HepG2 (cell line): ENCODE measurements around the gene OR6A2. TPM values are rescaled to one million over a fixed set of nuclear protein-coding genes. Genes with fewer than 3 reads are reported as not detected.

Experiments
- ATAC-seq: fragments of 200-7000 bp; cut with Tn5 transposase; 3 replicates; pipeline ENCODE4 v1.9.1; 2020; ENCODE audit warnings: mild to moderate bottlenecking, moderate library complexity
- BruUV-seq: library from RNA; stranded (reverse); fragments of 400-500 nt; replicated peaks from 2 replicates; lab custom pipeline; 2021; lab: Mats Ljungman, UMichigan
- CTCF ChIA-PET: fragments of 300-600 bp; formaldehyde crosslinking; extraction: SDS; loops from one replicate; lab custom pipeline; 2021; ENCODE audit warnings: low total read pairs, inconsistent platforms, low intra/inter-chr PET ratio; lab: Yijun Ruan, JAX
- POLR2A ChIA-PET: fragments of 350-600 bp; sonication (Branson Sonifier 250); formaldehyde crosslinking; loops from one replicate; lab custom pipeline; 2020; ENCODE audit warnings: antibody characterized with exemption, inconsistent platforms; lab: Yijun Ruan, JAX
- DNase-seq: peaks from one replicate; pipeline ENCODE4 v3.0.0-alpha.2; 2015; ENCODE audit warnings: low spot score
- FAIRE-seq: peaks from 3 replicates; lab custom pipeline; 2011; peaks lifted over from hg19 to GRCh38; lab: Jason Lieb, UNC
- H2AFZ ChIP-seq: one replicate; pipeline ENCODE4 v1.6.1; 2011; ENCODE audit warnings: low read length, inconsistent platforms
- H3K27ac ChIP-seq: fragments of 300-600 bp; 3 replicates; pipeline ENCODE4 v1.8.0; 2011; ENCODE audit warnings: mixed run types, mild to moderate bottlenecking, mixed read lengths, low read length, inconsistent platforms; ENCODE audit not compliant: insufficient read depth; ENCODE audit errors: extremely low read length
- H3K27me3 ChIP-seq, 2 experiments: fragments of 200-600 bp in 1 of 2; 2 replicates in 1 of 2; 3 replicates in 1 of 2; pipeline versions ENCODE4 v1.6.0 to v1.8.0; 2011; ENCODE audit warnings: low read length in 2 of 2, mild to moderate bottlenecking in 2 of 2, moderate library complexity in 2 of 2, inconsistent platforms in 1 of 2; ENCODE audit not compliant: insufficient read depth in 2 of 2, control insufficient read depth in 1 of 2
- H3K36me3 ChIP-seq, 2 experiments: fragments of 200-600 bp in 1 of 2; replicated peaks in 1 of 2; 2 replicates in 1 of 2; 3 replicates in 1 of 2; pipeline versions ENCODE4 v1.5.1 to v1.8.0; 2011; ENCODE audit warnings: low read length in 2 of 2, inconsistent platforms in 1 of 2; ENCODE audit not compliant: insufficient read depth in 2 of 2, control insufficient read depth in 1 of 2
- H3K4me1 ChIP-seq: 2 replicates; pipeline ENCODE4 v1.5.1; 2012; ENCODE audit warnings: low read length, inconsistent platforms; ENCODE audit not compliant: insufficient read depth
- H3K4me2 ChIP-seq: 2 replicates; pipeline ENCODE4 v1.6.0; 2011; ENCODE audit warnings: low read depth, low read length, inconsistent platforms
- H3K4me3 ChIP-seq, 3 experiments: fragments of 200-600 bp in 1 of 3; sonication (generic), shearing (Covaris generic) in 1 of 3; replicated peaks in 1 of 3; 2 replicates each; pipeline ENCODE4 v1.5.1; 2011 to 2016; ENCODE audit warnings: low read length in 3 of 3, inconsistent platforms in 2 of 3, low read depth in 2 of 3, mild to moderate bottlenecking in 2 of 3, control low read depth in 1 of 3, mixed read lengths in 1 of 3; ENCODE audit not compliant: insufficient read depth in 1 of 3
- H3K79me2 ChIP-seq: one replicate; pipeline ENCODE4 v1.6.1; 2011; ENCODE audit warnings: low read length, inconsistent platforms; ENCODE audit not compliant: insufficient read depth
- H3K9ac ChIP-seq: 2 replicates; pipeline ENCODE4 v1.6.0; 2011; ENCODE audit warnings: mild to moderate bottlenecking, low read depth, low read length, inconsistent platforms; ENCODE audit not compliant: insufficient read depth
- H3K9me3 ChIP-seq: 2 replicates; pipeline ENCODE4 v1.5.1; 2012; ENCODE audit warnings: mild to moderate bottlenecking, low read length
- H4K20me1 ChIP-seq: 2 replicates; pipeline ENCODE4 v1.6.0; 2011; ENCODE audit warnings: inconsistent platforms, mild to moderate bottlenecking, low read length, moderate library complexity; ENCODE audit not compliant: insufficient read depth
- NR2F2 ChIP-seq: IDR thresholded peaks from 2 replicates; pipeline ENCODE4 v1.6.1; 2012; ENCODE audit warnings: low read depth, inconsistent platforms, borderline replicate concordance
- ONECUT2 ChIP-seq: sonication (generic); formaldehyde crosslinking; IDR thresholded peaks from 2 replicates; pipeline ENCODE4 v1.4.0; 2020; ENCODE audit warnings: missing genetic modification reagents
- SMYD3 ChIP-seq: sonication (generic); formaldehyde crosslinking; IDR thresholded peaks from 2 replicates; pipeline ENCODE4 v1.8.1; 2023; ENCODE audit warnings: mild to moderate bottlenecking, missing genetic modification reagents
- SP5 ChIP-seq: IDR thresholded peaks from 2 replicates; pipeline ENCODE4 v1.6.1; 2016; ENCODE audit warnings: low read depth, borderline replicate concordance
- ZMAT3 ChIP-seq: sonication (generic); formaldehyde crosslinking; conservative IDR thresholded peaks from 2 replicates; pipeline ENCODE4 v1.7.0; 2021; ENCODE audit warnings: missing genetic modification reagents
- ZNF24 ChIP-seq: fragments of 450-650 bp; IDR thresholded peaks from 2 replicates; pipeline ENCODE4 v1.6.1; 2017; ENCODE audit warnings: antibody characterized with exemption, mild to moderate bottlenecking
- ZNF274 ChIP-seq: sonication (generic); formaldehyde crosslinking; IDR thresholded peaks from 2 replicates; pipeline ENCODE4 v1.5.1; 2020; ENCODE audit warnings: mild to moderate bottlenecking, missing genetic modification reagents
- ZNF629 ChIP-seq: sonication (generic); formaldehyde crosslinking; conservative IDR thresholded peaks from 2 replicates; pipeline ENCODE4 v1.5.0; 2020; ENCODE audit warnings: missing genetic modification reagents
- WGBS: methylation state at CpG from one replicate; pipeline ENCODE4 v1.1.6; 2017; ENCODE audit warnings: low lambda C conversion rate; 5-methylcytosine and 5-hydroxymethylcytosine counted together
- in situ Hi-C: cut with HindIII; loops from 2 replicates; pipeline ENCODE4 v1.10.0; 2017; ENCODE audit warnings: low pct_unique_long_range_greater_than_20kb; ENCODE audit not compliant: extremely low pct_ligation_motif_present
- intact Hi-C: fragments of 100-400 bp; cut with micrococcal nuclease; formaldehyde crosslinking; loops from one replicate; pipeline ENCODE4 v1.10.0; 2022; ENCODE audit not compliant: unreplicated experiment
- polyA plus RNA-seq, 8 experiments: library from polyadenylated mRNA; depleted of rRNA in 3 of 8; stranded (reverse) in 7 of 8; unstranded in 1 of 8; fragments of >200 nt; fragmentation: Illumina TruSeq in 4 of 8; extraction: Trizol in 4 of 8; gene quantifications; 2 replicates each; pipeline versions ENCODE4 v1.2.1 to v1.2.3, GENCODE V29; 2011 to 2016; ENCODE audit warnings: low read depth in 4 of 8, missing spikeins in 1 of 8, mixed read lengths in 1 of 8; ENCODE audit not compliant: insufficient read depth in 1 of 8
- total RNA-seq, 5 experiments: library from RNA; depleted of rRNA; stranded (reverse); fragments of >200 nt; fragmentation: Illumina TruSeq; extraction: Trizol; gene quantifications; 2 replicates each; pipeline ENCODE4 v1.2.3, GENCODE V29; 2016; ENCODE audit warnings: low read depth in 1 of 5
- TF ChIP-seq, protein P1 (sequence below): sonication (generic); formaldehyde crosslinking; IDR thresholded peaks from 2 replicates; pipeline ENCODE4 v1.5.1; 2020; ENCODE audit warnings: mild to moderate bottlenecking, moderate library complexity, missing genetic modification reagents
- TF ChIP-seq, protein P2 (sequence below): sonication (generic); formaldehyde crosslinking; IDR thresholded peaks from 2 replicates; pipeline ENCODE4 v1.8.0; 2022; ENCODE audit warnings: missing genetic modification reagents, low read depth, mild to moderate bottlenecking, borderline replicate concordance
- TF ChIP-seq, protein P3 (sequence below): sonication (generic); formaldehyde crosslinking; IDR thresholded peaks from 2 replicates; pipeline ENCODE4 v1.4.0; 2020; ENCODE audit warnings: missing genetic modification reagents, borderline replicate concordance
- TF ChIP-seq, protein P4 (sequence below): sonication (generic); formaldehyde crosslinking; IDR thresholded peaks from 2 replicates; pipeline ENCODE4 v1.4.0; 2020; ENCODE audit warnings: mild to moderate bottlenecking, missing genetic modification reagents
- TF ChIP-seq, protein P5 (sequence below): sonication (generic); formaldehyde crosslinking; conservative IDR thresholded peaks from 2 replicates; pipeline ENCODE4 v1.4.0; 2020; ENCODE audit warnings: missing genetic modification reagents

The OR6A2 gene
- total and polyA plus RNA-seq, 2 of the 13 experiments (the other 11 are each of a cell fraction or from before 2014, with no cell fraction given): not detected

DNA sequence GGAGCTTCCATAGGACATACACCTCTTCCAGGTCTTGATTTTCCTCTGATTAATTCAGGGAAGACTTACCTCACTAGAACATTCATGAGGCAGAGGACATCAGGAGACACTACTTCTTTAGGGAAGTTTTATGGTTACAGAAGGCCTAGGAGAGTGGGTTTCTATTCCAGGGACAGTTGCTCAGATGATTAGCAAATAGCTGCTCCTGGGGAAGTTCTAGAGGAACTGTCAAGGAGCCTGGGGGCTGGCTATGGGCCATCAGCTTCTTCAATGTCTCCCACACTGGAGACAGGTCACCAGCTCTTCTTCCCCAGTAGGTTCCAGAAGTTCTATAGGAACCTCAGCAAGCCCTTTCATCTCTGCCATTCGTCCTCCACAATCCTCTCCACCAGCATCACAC, 34.5 kb upstream of the OR6A2 start:
- no peak for FAIRE-seq
- no peak for TF ChIP-seq ZMAT3 (CRISPR knock-in tag)
- no peak for TF ChIP-seq ONECUT2 (CRISPR knock-in tag)
- TF ChIP-seq ZNF24: no peak
- TF ChIP-seq SMYD3 (CRISPR knock-in tag): no peak
- TF ChIP-seq, protein P1, sequence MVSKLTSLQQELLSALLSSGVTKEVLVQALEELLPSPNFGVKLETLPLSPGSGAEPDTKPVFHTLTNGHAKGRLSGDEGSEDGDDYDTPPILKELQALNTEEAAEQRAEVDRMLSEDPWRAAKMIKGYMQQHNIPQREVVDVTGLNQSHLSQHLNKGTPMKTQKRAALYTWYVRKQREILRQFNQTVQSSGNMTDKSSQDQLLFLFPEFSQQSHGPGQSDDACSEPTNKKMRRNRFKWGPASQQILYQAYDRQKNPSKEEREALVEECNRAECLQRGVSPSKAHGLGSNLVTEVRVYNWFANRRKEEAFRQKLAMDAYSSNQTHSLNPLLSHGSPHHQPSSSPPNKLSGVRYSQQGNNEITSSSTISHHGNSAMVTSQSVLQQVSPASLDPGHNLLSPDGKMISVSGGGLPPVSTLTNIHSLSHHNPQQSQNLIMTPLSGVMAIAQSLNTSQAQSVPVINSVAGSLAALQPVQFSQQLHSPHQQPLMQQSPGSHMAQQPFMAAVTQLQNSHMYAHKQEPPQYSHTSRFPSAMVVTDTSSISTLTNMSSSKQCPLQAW (CRISPR knock-in tag): no peak
- TF ChIP-seq ZNF274 (CRISPR knock-in tag): no peak
- TF ChIP-seq, protein P2, sequence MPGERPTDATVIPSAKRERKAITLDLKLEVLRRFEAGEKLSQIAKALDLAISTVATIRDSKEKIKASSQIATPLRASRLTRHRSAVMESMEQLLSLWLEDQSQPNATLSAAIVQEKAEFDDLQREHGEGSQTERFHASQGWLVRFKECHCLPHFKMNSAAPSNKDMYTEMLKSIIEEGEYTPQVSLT: no peak
- TF ChIP-seq SP5 (CRISPR knock-in tag): no peak
- TF ChIP-seq, protein P3, sequence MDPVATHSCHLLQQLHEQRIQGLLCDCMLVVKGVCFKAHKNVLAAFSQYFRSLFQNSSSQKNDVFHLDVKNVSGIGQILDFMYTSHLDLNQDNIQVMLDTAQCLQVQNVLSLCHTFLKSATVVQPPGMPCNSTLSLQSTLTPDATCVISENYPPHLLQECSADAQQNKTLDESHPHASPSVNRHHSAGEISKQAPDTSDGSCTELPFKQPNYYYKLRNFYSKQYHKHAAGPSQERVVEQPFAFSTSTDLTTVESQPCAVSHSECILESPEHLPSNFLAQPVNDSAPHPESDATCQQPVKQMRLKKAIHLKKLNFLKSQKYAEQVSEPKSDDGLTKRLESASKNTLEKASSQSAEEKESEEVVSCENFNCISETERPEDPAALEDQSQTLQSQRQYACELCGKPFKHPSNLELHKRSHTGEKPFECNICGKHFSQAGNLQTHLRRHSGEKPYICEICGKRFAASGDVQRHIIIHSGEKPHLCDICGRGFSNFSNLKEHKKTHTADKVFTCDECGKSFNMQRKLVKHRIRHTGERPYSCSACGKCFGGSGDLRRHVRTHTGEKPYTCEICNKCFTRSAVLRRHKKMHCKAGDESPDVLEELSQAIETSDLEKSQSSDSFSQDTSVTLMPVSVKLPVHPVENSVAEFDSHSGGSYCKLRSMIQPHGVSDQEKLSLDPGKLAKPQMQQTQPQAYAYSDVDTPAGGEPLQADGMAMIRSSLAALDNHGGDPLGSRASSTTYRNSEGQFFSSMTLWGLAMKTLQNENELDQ (CRISPR knock-in tag): no peak
- no peak for TF ChIP-seq NR2F2
- TF ChIP-seq, protein P4, sequence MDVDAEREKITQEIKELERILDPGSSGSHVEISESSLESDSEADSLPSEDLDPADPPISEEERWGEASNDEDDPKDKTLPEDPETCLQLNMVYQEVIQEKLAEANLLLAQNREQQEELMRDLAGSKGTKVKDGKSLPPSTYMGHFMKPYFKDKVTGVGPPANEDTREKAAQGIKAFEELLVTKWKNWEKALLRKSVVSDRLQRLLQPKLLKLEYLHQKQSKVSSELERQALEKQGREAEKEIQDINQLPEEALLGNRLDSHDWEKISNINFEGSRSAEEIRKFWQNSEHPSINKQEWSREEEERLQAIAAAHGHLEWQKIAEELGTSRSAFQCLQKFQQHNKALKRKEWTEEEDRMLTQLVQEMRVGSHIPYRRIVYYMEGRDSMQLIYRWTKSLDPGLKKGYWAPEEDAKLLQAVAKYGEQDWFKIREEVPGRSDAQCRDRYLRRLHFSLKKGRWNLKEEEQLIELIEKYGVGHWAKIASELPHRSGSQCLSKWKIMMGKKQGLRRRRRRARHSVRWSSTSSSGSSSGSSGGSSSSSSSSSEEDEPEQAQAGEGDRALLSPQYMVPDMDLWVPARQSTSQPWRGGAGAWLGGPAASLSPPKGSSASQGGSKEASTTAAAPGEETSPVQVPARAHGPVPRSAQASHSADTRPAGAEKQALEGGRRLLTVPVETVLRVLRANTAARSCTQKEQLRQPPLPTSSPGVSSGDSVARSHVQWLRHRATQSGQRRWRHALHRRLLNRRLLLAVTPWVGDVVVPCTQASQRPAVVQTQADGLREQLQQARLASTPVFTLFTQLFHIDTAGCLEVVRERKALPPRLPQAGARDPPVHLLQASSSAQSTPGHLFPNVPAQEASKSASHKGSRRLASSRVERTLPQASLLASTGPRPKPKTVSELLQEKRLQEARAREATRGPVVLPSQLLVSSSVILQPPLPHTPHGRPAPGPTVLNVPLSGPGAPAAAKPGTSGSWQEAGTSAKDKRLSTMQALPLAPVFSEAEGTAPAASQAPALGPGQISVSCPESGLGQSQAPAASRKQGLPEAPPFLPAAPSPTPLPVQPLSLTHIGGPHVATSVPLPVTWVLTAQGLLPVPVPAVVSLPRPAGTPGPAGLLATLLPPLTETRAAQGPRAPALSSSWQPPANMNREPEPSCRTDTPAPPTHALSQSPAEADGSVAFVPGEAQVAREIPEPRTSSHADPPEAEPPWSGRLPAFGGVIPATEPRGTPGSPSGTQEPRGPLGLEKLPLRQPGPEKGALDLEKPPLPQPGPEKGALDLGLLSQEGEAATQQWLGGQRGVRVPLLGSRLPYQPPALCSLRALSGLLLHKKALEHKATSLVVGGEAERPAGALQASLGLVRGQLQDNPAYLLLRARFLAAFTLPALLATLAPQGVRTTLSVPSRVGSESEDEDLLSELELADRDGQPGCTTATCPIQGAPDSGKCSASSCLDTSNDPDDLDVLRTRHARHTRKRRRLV (CRISPR knock-in tag): no peak
- no peak for TF ChIP-seq ZNF629 (CRISPR knock-in tag)
- TF ChIP-seq, protein P5, sequence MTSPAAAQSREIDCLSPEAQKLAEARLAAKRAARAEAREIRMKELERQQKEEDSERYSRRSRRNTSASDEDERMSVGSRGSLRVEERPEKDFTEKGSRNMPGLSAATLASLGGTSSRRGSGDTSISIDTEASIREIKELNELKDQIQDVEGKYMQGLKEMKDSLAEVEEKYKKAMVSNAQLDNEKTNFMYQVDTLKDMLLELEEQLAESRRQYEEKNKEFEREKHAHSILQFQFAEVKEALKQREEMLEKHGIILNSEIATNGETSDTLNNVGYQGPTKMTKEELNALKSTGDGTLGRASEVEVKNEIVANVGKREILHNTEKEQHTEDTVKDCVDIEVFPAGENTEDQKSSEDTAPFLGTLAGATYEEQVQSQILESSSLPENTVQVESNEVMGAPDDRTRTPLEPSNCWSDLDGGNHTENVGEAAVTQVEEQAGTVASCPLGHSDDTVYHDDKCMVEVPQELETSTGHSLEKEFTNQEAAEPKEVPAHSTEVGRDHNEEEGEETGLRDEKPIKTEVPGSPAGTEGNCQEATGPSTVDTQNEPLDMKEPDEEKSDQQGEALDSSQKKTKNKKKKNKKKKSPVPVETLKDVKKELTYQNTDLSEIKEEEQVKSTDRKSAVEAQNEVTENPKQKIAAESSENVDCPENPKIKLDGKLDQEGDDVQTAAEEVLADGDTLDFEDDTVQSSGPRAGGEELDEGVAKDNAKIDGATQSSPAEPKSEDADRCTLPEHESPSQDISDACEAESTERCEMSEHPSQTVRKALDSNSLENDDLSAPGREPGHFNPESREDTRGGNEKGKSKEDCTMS (CRISPR knock-in tag): no peak

More for the DNA sequence above, 34.5 kb upstream of the OR6A2 start:
- H3K27ac ChIP-seq: no peak overlapping the region
- POLR2A ChIA-PET: no interaction called here
- no peaks in the 10 kb centered on the region for H3K9me3 ChIP-seq
- in situ Hi-C loops (no loop called here), intact Hi-C loops (no loop called here)
- ATAC-seq: no peak
- CTCF ChIA-PET: no interaction called here
- no TSS peak for BruUV-seq
- no peak overlapping the region for H2AFZ ChIP-seq
- DNase-seq: no peak
- H3K4me3 ChIP-seq: no peak overlapping the region
- 0% methylated on average over 1 of the region's 1 CpG for WGBS
- no peaks in the 10 kb centered on the region; a peak in 1 of 5 replicates for H3K27me3 ChIP-seq
- no peaks in the 10 kb centered on the region for H3K79me2 ChIP-seq
- no peaks in the 10 kb centered on the region for H3K4me1 ChIP-seq
- H3K9ac ChIP-seq: no peak overlapping the region
- H3K4me2 ChIP-seq: no peak overlapping the region
- H4K20me1 ChIP-seq: no peaks in the 10 kb centered on the region
- H3K36me3 ChIP-seq: no peaks in the 10 kb centered on the region
